GM12892 (cell line): ENCODE measurements around the gene SRRM1.

ENCODE experiments used
- POLR2A ChIP-seq: IDR thresholded peaks from 2 replicates; pipeline ENCODE4 v1.6.1; 2011; ENCODE audit warnings: low read depth, low read length, control low read depth
- TAF1 ChIP-seq: IDR thresholded peaks from 2 replicates; pipeline ENCODE4 v1.6.1; 2011; ENCODE audit warnings: low read depth, mild to moderate bottlenecking, control low read depth, low read length, borderline replicate concordance

DNA sequence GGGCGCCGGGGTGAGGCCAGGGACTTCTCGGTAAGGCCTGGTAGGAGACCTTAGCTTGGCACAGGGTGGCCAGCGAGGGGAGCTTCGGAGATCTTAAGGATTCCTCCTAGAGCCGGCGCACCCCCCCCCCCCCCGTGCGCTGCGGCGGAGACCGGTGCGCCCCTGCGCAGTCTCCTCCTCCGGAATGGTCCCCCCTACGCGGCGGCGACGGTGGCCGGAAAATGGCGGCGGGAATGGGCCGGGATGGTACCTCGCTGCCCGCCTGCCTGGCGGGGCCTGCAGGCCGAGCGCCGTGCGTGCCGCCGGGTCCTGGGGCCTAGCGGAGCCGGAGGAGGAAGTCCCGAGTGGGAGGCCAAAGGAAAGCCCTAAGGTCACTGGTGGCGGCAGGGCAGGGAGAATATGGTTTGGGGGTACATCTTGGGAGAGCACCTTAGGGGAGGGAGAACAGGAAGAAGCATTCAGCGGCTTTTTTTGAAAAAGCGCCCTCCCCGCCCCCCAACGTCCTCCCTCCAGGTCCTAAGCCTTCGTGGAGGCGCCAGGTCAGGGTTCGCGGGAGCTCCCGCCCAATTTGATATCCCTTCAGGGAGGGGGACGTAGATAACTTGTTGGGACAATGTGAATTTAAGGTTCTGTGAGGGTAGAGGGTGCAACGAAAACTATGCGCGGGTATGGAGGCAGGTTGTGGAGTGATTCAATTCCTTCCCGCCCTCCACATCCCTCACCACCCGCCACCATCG lies 429 bp downstream of the SRRM1 start:
- TF ChIP-seq TAF1 (no peak; the same call in 1 of the 2 replicates), POLR2A (no peak)
